ENCODE measurements around the gene ELF2. TPM values are rescaled to one million over a fixed set of nuclear protein-coding genes. Genes with fewer than 3 reads are reported as not detected.
"Not testable (repeated sequence)": the region's sequence is repeated elsewhere in the genome, so short reads cannot be mapped to it uniquely, and the experiment has no call there.

ELF2 gene
- total RNA-seq, 2 donors from 2014 or later, result 52.0 to 56.8 TPM

GRCh38 chr4:139085141-139085540 is 91.9 kb downstream of the ELF2 start:
- no peak for DNase-seq (ENCODE audit: low spot score)
- intact Hi-C loops (cut with DNase I), result no loop called here

GRCh38 chr4:139084804-139085093 is 92.3 kb downstream of the ELF2 start:
- intact Hi-C loops (cut with DNase I), result loop anchor here in 1 of 2 donors (5.0 kb wide), 1 partner anchor 93 kb away; the partner anchor contains the start of gene ELF2

GRCh38 chr4:139083956-139084803 is 92.8 kb downstream of the ELF2 start:
- intact Hi-C loops (cut with DNase I), result loop anchor here in 1 of 2 donors (5.0 kb wide), 1 partner anchor 93 kb away; the partner anchor contains the start of gene ELF2
- peak; percentile 97 for DNase-seq (ENCODE audit: low spot score)

More at GRCh38 chr4:139084804-139085093, 92.3 kb downstream of the ELF2 start:
- DNase-seq (ENCODE audit: low spot score), result no peak

- DNase-seq (ENCODE audit: low spot score), result peak; percentile 88
- intact Hi-C loops (cut with DNase I), result loop anchor here in 1 of 2 donors (5.0 kb wide), 1 partner anchor 94 kb away; the partner anchor contains the start of gene ELF2
Measured at GRCh38 chr4:139083607-139083955, 93.4 kb downstream of the ELF2 start.

GRCh38 chr4:139082750-139083606 is 94.0 kb downstream of the ELF2 start:
- intact Hi-C loops (cut with DNase I), result loop anchor here in 1 of 2 donors (5.0 kb wide), 1 partner anchor 94 kb away; the partner anchor contains the start of gene ELF2
- DNase-seq (ENCODE audit: low spot score), result peak; percentile 97

GRCh38 chr4:139078926-139079325 is 98.1 kb downstream of the ELF2 start:
- intact Hi-C loops (cut with DNase I), result no loop called here
- no peak for DNase-seq (ENCODE audit: low spot score)

GRCh38 chr4:139077567-139078355 is 99.3 kb downstream of the ELF2 start:
- intact Hi-C loops (cut with DNase I), result no loop called here
- DNase-seq (ENCODE audit: low spot score), result no peak

GRCh38 chr4:139076016-139076744 is 100.8 kb downstream of the ELF2 start:
- intact Hi-C loops (cut with DNase I), result no loop called here
- no peak for DNase-seq (ENCODE audit: low spot score)

GRCh38 chr4:139060591-139060990 is 116.4 kb downstream of the ELF2 start:
- intact Hi-C loops (cut with DNase I), result no loop called here
- DNase-seq (ENCODE audit: low spot score), result no peak

GRCh38 chr4:139059026-139059425 is 118.0 kb downstream of the ELF2 start:
- DNase-seq (ENCODE audit: low spot score); intact Hi-C loops (cut with DNase I): not testable (repeated sequence)

- intact Hi-C loops (cut with DNase I), result no loop called here
- DNase-seq (ENCODE audit: low spot score), result no peak
Measured at GRCh38 chr4:139054791-139055505, 122.1 kb downstream of the ELF2 start.

- intact Hi-C loops (cut with DNase I), result no loop called here
- DNase-seq (ENCODE audit: low spot score), result no peak
Measured at GRCh38 chr4:139053909-139054308, 123.1 kb downstream of the ELF2 start.

GRCh38 chr4:139050446-139050845 is 126.6 kb downstream of the ELF2 start:
- DNase-seq (ENCODE audit: low spot score), result no peak
- intact Hi-C loops (cut with DNase I), result no loop called here

GRCh38 chr4:139048026-139048425 is 129.0 kb downstream of the ELF2 start:
- DNase-seq (ENCODE audit: low spot score), result no peak
- intact Hi-C loops (cut with DNase I), result no loop called here

- no peak for DNase-seq (ENCODE audit: low spot score)
- intact Hi-C loops (cut with DNase I), result no loop called here
Measured at GRCh38 chr4:139044291-139044690, 132.7 kb downstream of the ELF2 start.

- DNase-seq (ENCODE audit: low spot score), result no peak
- intact Hi-C loops (cut with DNase I), result no loop called here
Measured at GRCh38 chr4:139042981-139043460, 134.0 kb downstream of the ELF2 start.

- no peak for DNase-seq (ENCODE audit: low spot score)
- intact Hi-C loops (cut with DNase I), result no loop called here
Measured at GRCh38 chr4:139038874-139039443, 138.1 kb downstream of the ELF2 start.

GRCh38 chr4:139036885-139037284 is 140.1 kb downstream of the ELF2 start:
- intact Hi-C loops (cut with DNase I), result no loop called here
- no peak for DNase-seq (ENCODE audit: low spot score)
